Activated CD4-positive, alpha-beta T cell treated with anti-CD3 and anti-CD28 coated beads, Interleukin-2, Interleukin-6, amounts not matched to agents 100 ng/mL and 50 ng/mL, durations not matched to agents 16 hours and 8 hours (primary cell): ENCODE data around the gene B3GALT4.
"Not testable (repeated sequence)": the region's sequence is repeated elsewhere in the genome, so short reads cannot be mapped to it uniquely, and the experiment has no call there.

Experiments used
- DNase-seq: peaks from one replicate; pipeline ENCODE4 v3.0.0-alpha.2; 2020

The B3GALT4 gene

GRCh38 chr6:33272275-33273128, 4.4 kb upstream of the B3GALT4 start:
- DNase-seq, result no peak

- DNase-seq, result no peak
Observed at GRCh38 chr6:33273129-33273923, 3.6 kb upstream of the B3GALT4 start.

GRCh38 chr6:33273924-33274902, 2.7 kb upstream of the B3GALT4 start:
- no peak for DNase-seq

GRCh38 chr6:33275795-33276580, 935 bp upstream of the B3GALT4 start:
- DNase-seq, result peak; percentile 48

GRCh38 chr6:33276581-33276863, 401 bp upstream of the B3GALT4 start:
- no peak for DNase-seq

GRCh38 chr6:33277663-33278391, 904 bp downstream of the B3GALT4 start:
- peak; percentile 47 for DNase-seq

DNA sequence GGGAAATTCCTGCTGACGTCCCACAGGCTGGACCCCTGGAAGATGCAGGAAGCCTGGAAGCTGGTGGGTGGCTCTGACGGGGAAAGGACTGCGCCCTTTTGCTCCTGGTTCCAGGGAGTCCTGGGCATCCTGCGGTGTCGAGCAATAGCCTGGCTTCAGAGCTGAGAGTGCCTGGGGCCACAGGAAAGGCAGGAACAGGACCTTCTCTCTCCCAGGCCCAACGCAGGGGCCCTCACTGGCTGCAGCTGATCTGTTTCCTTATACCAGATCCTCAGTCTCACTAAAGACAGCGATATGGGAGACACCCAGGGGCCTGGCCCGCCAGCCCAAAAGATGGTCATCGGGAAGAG, 1.4 kb downstream of the B3GALT4 start:
- no peak for DNase-seq

DNA sequence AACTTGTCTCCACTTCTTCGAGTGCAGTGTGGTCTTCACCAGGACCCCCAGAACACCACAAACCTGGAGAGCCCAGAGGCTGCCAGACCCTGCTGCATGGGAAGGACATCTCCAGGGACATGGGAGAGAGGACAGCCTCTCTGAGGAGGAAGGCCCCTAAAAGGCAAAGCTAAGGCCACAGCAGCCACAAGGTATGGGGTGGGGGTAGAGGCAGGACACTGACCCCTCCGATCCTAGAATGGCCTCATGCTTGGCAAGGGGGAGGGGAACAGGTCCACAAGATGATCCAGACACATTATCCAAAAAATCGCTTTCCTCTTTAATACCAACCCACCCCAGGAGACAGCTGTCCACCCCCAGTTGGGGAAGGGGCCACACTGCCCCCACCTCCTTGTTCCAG, 1.9 kb downstream of the B3GALT4 start:
- no peak for DNase-seq

DNA sequence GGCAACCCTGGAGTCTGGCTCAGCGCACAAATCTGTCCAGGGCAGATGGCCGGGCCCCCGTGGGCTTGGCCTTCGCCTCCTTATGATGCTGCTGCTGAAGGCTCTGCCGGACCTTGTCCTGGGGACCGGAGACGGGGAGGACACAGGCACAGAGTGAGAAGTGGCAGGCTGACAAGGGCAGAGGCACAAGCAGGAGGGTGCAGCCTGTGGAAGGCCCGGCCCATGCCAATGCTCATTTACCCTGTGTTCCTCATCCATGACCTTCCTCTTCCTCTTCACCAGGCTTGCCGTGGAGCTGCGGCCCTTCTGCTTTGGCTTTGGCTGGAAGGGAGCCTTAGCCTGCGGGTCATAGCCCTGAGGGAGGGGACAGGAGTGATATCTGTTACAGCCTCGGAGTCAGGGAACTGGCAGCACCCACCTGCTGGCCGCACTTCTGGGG, 2.4 kb downstream of the B3GALT4 start:
- DNase-seq, result no peak

DNA sequence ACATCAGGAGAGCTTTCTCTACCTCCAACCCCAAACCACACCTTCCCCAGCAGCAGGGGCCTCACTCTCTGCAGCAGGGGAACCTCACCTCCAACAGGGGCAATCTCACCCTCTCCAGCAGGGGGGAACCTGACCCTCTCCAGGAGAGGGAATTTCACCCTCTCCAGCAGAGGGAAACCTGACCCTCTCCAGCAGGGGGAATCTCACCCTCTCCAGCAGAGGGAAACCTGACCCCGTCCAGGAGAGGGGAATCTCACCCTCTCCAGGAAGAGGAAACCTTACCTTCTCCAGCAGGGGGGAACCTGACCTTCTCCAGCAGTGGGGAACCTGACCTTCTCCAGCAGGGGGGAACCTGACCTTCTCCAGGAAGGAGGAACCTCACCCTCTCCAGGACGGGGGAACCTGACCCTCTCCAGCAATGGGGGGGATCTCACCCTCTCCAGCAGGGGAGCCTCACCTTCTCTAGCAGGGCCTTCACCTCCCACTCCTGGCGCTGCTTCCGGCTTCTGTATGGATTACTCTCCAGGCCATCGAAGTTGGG, 3.1 kb downstream of the B3GALT4 start:
- DNase-seq, result no peak

GRCh38 chr6:33280539-33280938, 3.6 kb downstream of the B3GALT4 start:
- no peak for DNase-seq

- DNase-seq, result not testable (repeated sequence)
Observed at GRCh38 chr6:33285214-33285613, 8.3 kb downstream of the B3GALT4 start.

DNA sequence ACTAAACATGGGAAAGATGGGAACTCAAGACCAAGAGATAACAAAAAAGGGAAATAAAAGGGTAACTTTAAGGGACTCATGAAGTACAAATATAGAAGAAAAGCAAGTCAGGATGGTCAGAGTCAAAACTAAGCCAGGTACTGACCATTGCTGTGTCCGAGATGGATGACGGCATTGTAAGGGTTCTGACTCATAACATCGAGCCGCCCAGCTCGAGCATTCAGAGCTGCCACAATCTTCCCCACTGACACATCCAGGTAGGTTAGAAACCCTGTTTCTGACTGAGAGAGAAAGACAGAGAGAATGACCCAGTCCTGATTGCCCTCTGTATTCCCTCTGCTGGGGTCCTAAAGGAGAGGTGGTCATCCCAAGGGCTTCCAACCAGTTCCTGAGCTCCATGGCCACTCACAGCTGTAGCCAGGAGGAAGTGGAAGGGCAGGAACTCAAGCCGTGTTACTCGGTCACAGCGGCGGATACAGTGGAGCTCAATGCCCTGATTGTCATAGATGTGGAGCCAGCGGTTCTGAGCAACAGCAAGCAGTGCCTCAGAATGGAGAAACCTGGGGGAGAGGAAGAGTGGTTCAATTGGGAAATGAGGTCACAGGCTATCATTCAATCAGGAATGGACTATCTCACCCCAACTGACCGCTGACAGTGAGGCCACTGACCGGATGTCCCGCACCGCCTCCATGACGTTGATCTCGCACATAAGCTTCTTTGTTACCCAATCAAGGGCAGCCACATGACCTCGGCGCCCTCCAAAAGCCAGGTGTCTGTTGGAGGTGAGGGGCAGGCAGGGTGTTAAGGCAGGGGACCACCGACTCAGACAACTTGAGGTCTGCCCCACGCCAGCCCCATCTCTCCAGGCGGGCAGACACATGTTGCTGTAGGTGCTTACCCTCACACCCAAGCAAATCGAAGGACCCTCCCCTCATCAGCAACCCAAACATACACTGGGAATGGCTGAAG, 10.3 kb downstream of the B3GALT4 start:
- no peak for DNase-seq

- no peak for DNase-seq
Observed at GRCh38 chr6:33288141-33288920, 11.4 kb downstream of the B3GALT4 start.

- DNase-seq, result peak; percentile 91
Observed at GRCh38 chr6:33288921-33289783, 12.2 kb downstream of the B3GALT4 start, which contains the start of the genes PFDN6 and WDR46. Gene PFDN6, plus strand, starts transcription at chr6:33289601. Its CDS starts 256 bp downstream, at chr6:33289857. Gene WDR46, minus strand, starts transcription at chr6:33289239. Its CDS starts 69 bp downstream, at chr6:33289170.

- DNase-seq, result no peak
Observed at GRCh38 chr6:33289784-33290315, 12.9 kb downstream of the B3GALT4 start.

GRCh38 chr6:33290459-33290858, 13.5 kb downstream of the B3GALT4 start:
- no peak for DNase-seq
